Rectal smooth muscle tissue (tissue), 1 donor: Measurements from ENCODE around the gene OMD.

Source experiments
- H3K27ac ChIP-seq: one replicate; pipeline ENCODE4 v1.7.0; 2013; ENCODE audit warnings: low read depth, low read length, inconsistent platforms
- H3K27me3 ChIP-seq: one replicate; pipeline ENCODE4 v1.7.0; 2013; ENCODE audit warnings: low read length; ENCODE audit not compliant: control insufficient read depth, insufficient read depth
- H3K36me3 ChIP-seq: one replicate; pipeline ENCODE4 v1.7.0; 2013; ENCODE audit warnings: low read length; ENCODE audit not compliant: control insufficient read depth, insufficient read depth
- H3K4me1 ChIP-seq: one replicate; pipeline ENCODE4 v1.7.0; 2013; ENCODE audit warnings: low read length; ENCODE audit not compliant: control insufficient read depth, insufficient read depth
- H3K4me3 ChIP-seq: one replicate; pipeline ENCODE4 v1.7.0; 2013; ENCODE audit warnings: low read length
- H3K9ac ChIP-seq: one replicate; pipeline ENCODE4 v1.7.0; 2013; ENCODE audit warnings: low read length

OMD gene

DNA sequence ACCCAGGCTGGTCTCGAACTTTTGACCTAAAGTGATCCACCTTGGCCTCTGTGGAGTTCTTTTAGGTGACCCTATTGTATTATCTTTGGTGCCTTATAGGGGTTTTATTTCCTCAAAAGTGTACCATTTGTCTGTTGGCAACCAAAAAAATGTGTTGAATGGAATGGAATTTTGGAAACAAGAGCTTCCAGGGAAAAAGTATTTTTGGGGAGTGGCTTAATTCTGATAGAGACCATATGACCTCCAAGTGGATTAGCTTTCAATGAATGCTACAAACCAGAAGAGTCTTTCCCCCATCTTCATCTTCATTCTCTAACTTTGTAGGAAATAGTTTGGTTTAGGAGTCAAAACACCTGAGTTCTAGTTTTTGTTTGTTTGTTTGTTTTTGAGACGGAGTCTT, 16.5 kb downstream of the OMD start:
- no peaks in the 10 kb centered on the region for H3K27me3 ChIP-seq
- no peak overlapping the region for H3K27ac ChIP-seq
- no peak overlapping the region for H3K4me3 ChIP-seq
- H3K4me1 ChIP-seq: peaks cover 24% of the 10 kb centered on the region
- no peak overlapping the region for H3K9ac ChIP-seq
- H3K36me3 ChIP-seq: no peaks in the 10 kb centered on the region

DNA sequence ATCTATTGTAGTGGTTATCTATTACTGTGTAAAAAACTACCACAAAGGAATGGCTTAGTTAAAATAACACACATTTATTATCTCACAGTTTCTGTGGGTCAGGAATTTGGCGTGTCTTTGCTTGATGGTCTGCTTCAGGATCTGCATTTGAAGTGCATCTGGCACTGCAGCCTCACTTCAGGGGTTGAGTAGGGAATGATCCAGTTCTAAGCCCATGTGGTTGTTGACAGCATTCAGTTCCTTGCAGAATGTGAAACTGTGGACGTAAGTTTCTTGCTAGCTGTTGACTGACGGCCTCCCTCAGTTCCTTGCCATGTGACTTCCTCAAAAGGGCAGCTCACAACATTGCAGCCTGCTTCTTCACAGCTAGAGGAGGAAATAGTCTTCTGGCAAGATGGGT, 17.8 kb downstream of the OMD start:
- no peak overlapping the region for H3K9ac ChIP-seq
- H3K27me3 ChIP-seq: no peaks in the 10 kb centered on the region
- peaks cover 30% of the 10 kb centered on the region for H3K4me1 ChIP-seq
- peak overlapping the region; percentile 16 for H3K27ac ChIP-seq
- H3K4me3 ChIP-seq: peak overlapping the region; percentile 49
- H3K36me3 ChIP-seq: no peaks in the 10 kb centered on the region

DNA sequence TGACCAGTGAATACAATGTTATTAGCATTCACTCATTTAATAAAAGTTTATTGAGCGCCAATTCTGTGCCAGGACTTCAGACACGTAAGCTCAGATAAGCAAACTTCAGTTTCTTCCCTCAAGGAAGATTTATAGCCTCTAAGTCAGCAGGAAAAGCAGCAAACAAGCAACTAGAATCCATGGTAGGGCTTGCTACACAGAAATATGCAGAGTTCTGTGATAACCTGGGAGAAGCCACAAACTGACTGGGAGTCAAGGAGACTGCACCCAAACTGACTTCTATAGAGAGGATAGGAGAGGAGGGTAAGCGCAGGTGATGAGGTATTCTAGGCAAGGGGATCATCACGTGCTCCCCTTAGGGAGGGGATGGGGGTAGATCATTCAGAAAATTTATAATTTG, 18.5 kb downstream of the OMD start:
- Histone ChIP-seq H3K4me3 (peak overlapping the region; percentile 49), H3K27me3 (no peaks in the 10 kb centered on the region), H3K27ac (no peak overlapping the region), H3K9ac (no peak overlapping the region), H3K4me1 (peaks cover 30% of the 10 kb centered on the region), H3K36me3 (no peaks in the 10 kb centered on the region)

DNA sequence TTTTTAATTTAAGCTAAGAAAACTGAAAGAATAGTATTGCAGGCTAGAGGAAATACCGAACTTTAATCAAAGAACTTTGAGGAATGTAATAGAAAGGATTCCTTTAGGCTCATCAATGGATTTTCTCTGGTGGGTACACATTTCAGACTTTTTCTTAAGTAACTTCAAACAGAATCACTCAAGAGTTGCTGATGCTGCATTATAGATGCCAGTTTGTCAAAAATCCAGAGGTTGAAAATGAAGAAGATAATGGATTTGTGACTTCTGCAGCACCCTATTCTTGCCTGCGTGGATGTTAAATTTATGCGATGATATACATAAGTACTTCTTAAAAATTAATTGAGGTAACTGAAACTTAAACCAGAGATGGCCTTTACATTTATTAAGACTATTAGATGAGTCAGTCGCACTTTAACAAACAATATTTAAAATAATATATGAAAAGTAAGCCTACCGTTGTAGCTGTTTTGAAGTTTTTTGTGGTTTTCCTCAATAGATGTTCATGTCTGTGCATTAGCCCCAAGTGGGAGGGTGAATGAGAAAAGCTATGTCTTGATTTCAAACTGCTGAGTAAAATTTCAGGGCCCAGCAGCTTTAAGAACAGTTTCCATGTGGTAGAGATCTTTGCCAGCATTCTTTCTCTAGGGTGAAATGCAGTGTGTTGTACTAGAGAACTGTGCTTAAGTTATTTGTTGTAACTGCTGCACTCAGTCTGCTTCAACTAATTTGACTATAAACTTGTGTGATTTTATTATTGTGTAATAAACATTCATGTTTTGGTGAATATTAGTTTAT, 20.0 kb downstream of the OMD start, which contains the start of gene OGN:
Gene OGN (minus strand): TSS at position 537 of the 795 bp plus-strand sequence. CDS start 1,171 bp downstream, outside the sequence.
- Histone ChIP-seq H3K4me3 (peak within 1 kb of the TSS; percentile 21), H3K9ac (no peak within 1 kb of the TSS), H3K36me3 (no peaks in the 10 kb centered on the region), H3K27ac (peak within 1 kb of the TSS; percentile 20), H3K27me3 (no peaks in the 10 kb centered on the region), H3K4me1 (peaks cover 25% of the 10 kb centered on the region)

DNA sequence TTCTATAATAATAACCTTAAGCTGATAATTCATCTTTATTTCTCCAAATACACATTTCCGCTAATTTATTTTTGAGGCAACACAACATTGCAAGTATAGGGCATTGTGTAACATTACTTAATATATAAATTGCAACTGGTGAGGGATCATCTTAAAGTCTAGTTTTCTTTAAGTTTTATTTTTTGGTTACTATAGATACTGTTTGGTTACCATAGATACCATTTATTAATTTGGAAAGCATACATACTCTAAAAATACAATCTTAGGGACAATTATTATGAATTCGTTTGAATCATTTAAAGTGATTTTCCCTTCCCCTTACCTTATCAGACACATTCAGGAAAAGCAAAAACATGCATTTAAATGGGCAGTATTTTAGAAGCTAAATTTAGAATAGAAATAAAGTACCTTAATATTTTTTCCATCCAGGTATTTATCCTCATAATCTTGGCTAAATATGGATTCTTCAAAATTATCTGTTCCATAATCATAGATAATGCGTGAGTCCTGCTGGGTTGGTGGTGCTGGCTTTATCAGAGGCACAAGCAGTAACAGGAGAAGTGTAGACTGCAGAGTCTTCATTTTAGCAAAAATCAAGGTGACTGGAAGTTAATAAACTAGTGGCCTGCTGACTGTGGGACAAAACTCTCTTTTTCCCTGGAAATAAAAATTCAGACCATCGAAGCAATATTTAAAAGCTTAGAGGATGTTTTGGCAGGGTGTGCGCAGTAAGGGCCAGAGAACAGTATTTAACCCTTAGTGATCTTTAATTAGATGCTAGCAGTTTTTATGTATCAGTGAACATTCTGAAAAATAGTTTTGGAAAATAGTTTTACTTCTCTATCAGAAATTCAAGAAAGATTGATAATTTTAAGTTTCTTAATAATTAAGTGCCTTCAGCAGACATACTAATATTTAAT, 21.2 kb downstream of the OMD start:
- H3K4me1 ChIP-seq: peaks cover 25% of the 10 kb centered on the region
- H3K36me3 ChIP-seq: no peaks in the 10 kb centered on the region
- peak overlapping the region; percentile 21 for H3K4me3 ChIP-seq
- no peak overlapping the region for H3K9ac ChIP-seq
- H3K27ac ChIP-seq: peak overlapping the region; percentile 40
- H3K27me3 ChIP-seq: no peaks in the 10 kb centered on the region

DNA sequence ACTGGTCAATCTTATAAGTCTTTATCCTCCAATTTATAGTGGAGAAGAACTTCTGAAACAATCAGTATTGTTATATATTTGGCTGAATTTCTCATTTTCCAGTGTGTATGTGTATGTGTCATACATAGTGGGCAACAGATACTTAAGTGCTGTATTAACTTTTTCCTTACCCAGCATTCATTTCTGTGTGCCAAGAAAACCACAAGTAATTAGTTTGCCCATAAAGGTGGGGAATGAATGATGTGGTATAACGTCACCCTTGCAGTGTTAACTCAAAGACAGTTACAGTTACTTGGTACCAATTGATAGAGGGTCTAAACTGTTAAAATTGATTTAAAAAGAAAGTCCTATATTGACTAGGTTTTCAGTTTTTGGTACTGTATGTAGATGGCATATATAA, 21.9 kb downstream of the OMD start:
- no peaks in the 10 kb centered on the region for H3K27me3 ChIP-seq
- H3K36me3 ChIP-seq: no peaks in the 10 kb centered on the region
- H3K27ac ChIP-seq: no peak overlapping the region
- no peak overlapping the region for H3K9ac ChIP-seq
- no peak overlapping the region for H3K4me3 ChIP-seq
- peaks cover 25% of the 10 kb centered on the region for H3K4me1 ChIP-seq

DNA sequence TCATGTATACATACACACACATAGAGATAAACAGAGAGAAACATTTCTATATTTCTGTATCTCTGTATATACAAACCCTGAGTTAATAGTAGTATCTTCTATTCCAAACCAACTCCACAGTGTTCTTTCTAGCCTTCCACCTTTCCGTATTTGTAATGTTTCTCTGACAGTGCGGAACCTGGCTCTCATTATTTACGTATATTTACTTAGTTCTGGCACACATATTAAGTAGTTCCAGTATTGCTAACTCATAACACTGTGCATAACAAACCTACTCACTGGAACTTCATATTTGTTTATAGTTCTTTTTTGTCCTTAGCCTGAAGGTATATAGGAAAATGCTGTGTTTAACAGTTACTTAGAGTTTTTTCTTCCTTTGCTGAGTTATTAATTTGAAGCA, 26.4 kb downstream of the OMD start:
- H3K27ac ChIP-seq: peak overlapping the region; percentile 46
- no peaks in the 10 kb centered on the region for H3K36me3 ChIP-seq
- H3K4me1 ChIP-seq: peaks cover 11% of the 10 kb centered on the region
- H3K4me3 ChIP-seq: no peak overlapping the region
- H3K9ac ChIP-seq: no peak overlapping the region
- no peaks in the 10 kb centered on the region for H3K27me3 ChIP-seq

DNA sequence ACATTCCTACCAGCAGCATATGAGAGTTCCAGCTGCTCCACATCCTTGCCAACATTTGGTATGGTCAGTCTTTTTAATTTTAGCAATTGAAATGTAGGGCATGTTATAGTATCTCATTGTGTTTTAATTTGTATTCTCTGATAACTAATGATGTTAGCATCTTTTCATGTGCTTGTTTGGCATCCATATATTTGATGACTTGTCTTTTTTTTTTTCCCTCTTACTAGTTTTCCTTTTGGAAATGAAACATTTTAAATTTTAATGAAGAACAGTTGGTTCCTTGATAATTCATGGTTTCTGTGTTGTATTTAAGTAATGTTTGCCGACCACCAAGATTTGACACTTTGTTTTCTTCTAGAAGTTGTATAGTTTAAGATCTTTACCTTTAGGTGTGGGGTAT, 28.7 kb downstream of the OMD start:
- H3K36me3 ChIP-seq: no peaks in the 10 kb centered on the region
- H3K27me3 ChIP-seq: no peaks in the 10 kb centered on the region
- H3K27ac ChIP-seq: no peak overlapping the region
- peaks cover 5% of the 10 kb centered on the region for H3K4me1 ChIP-seq
- no peak overlapping the region for H3K9ac ChIP-seq
- H3K4me3 ChIP-seq: no peak overlapping the region

DNA sequence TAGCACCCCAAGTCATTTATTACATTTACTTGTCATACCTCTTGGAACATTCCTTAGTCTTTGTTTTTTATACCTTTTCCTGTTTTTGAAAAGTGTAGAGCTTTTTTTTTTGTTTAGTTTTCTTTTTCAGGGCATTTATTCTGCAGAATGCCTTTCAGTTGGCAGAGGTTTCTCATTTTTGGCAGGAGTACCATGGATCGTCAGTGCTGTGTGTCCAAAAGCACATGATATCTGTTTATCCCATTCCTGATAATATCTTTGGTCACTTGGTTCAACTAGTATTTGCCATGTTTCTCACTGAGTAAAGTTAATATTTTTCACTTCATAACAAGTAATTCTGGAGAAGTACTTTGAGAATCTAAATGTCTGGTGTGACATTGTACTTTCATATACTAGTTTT, 30.6 kb downstream of the OMD start:
- Histone ChIP-seq H3K36me3 (no peaks in the 10 kb centered on the region), H3K27me3 (no peaks in the 10 kb centered on the region), H3K27ac (no peak overlapping the region), H3K4me1 (peaks cover 8% of the 10 kb centered on the region), H3K9ac (no peak overlapping the region), H3K4me3 (no peak overlapping the region)

DNA sequence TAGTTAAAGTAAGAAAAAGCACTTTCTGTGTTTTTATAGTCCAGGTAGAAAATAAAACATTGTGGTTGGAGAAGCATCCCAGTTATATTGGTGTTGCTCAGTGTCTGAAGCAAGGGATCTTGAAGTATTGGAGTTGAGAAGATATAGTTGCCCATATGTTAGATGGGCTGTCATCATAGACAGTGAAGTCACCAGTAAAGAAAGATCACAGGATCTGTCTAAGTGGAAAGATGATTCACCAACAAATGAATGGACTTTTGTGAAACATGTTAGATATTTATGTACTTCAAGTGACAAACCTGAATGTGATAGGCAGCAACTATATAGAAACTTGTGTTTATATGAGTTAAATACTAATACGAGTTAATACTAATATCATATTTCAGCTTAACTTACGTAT, 31.6 kb downstream of the OMD start:
- H3K27ac ChIP-seq: no peak overlapping the region
- no peak overlapping the region for H3K9ac ChIP-seq
- no peak overlapping the region for H3K4me3 ChIP-seq
- H3K27me3 ChIP-seq: no peaks in the 10 kb centered on the region
- no peaks in the 10 kb centered on the region for H3K36me3 ChIP-seq
- H3K4me1 ChIP-seq: peaks cover 8% of the 10 kb centered on the region

DNA sequence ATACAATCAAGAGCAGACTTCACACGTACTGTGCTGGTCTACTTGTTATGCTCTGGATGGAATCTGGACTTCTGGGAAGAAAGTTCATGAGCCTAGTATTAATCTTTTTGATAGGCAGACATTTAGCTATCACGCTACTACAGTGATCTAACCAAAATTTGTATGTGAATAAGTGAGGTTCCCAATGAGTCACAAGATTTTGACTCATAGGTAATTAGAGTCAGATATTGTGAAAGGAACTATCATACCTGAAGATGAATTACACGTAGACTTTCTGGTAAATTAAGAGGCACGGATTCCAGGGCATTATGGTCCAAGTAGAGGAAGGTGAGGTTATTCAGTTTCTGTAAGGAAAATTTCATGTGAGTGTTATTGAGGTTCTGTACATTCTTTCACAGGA, 38.3 kb downstream of the OMD start:
- peaks cover 3% of the 10 kb centered on the region for H3K4me1 ChIP-seq
- no peaks in the 10 kb centered on the region for H3K36me3 ChIP-seq
- H3K27ac ChIP-seq: peak overlapping the region; percentile 32
- no peak overlapping the region for H3K9ac ChIP-seq
- no peaks in the 10 kb centered on the region for H3K27me3 ChIP-seq
- H3K4me3 ChIP-seq: no peak overlapping the region

DNA sequence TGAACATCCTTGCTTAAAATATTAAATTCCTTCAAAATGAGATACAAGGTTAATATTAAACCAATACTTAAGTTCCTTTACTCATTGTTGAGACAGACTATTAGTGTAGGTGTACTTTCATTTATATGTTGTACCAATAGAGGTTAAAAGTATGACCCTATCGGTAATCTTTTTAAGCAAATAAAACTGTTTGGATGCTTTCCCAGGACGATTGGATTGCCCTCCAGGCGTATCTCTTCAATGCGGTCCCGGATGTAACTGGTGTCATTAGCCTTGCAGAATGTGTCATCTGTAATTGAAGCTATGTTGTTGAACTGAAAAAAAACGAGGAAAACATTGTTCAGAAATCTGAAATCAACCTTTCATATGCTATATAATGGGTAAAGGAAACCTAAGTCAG, 38.8 kb downstream of the OMD start:
- no peak overlapping the region for H3K9ac ChIP-seq
- peaks cover 3% of the 10 kb centered on the region for H3K4me1 ChIP-seq
- H3K36me3 ChIP-seq: no peaks in the 10 kb centered on the region
- peak overlapping the region; percentile 32 for H3K27ac ChIP-seq
- no peak overlapping the region for H3K4me3 ChIP-seq
- H3K27me3 ChIP-seq: no peaks in the 10 kb centered on the region
